SH-SY5Y (cell line): ENCODE results near the gene APOL1.

Source experiments
- GATA2 ChIP-seq: IDR thresholded peaks from 2 replicates; pipeline ENCODE4 v1.6.1; 2011; ENCODE audit warnings: mild to moderate bottlenecking, low read depth, low read length
- GATA3 ChIP-seq: IDR thresholded peaks from 2 replicates; pipeline ENCODE4 v1.6.1; 2011; ENCODE audit warnings: low read depth, mild to moderate bottlenecking, low read length, moderate library complexity

Gene APOL1

DNA sequence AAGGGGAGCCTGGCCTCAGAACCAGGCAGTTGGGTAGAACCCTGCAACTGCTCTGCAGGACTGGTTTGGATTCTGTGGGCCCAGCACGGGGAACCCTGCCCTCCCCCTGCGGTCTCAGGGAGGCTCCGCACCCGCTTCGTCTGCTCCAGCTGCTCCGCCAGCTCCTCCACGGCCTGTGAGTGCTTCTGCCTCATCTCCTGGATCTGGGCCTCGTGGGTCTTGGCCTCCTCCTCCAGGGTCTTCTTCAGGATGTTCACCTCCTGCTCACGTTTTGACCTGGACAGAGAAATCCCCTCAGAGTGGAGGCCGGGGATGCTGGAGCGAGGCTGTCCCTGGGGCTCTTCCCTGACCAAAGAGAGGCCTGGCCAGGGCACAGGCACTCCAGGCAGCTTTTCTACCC, 41.9 kb downstream of the APOL1 start:
- TF ChIP-seq GATA3: no peak
- TF ChIP-seq GATA2: no peak

DNA sequence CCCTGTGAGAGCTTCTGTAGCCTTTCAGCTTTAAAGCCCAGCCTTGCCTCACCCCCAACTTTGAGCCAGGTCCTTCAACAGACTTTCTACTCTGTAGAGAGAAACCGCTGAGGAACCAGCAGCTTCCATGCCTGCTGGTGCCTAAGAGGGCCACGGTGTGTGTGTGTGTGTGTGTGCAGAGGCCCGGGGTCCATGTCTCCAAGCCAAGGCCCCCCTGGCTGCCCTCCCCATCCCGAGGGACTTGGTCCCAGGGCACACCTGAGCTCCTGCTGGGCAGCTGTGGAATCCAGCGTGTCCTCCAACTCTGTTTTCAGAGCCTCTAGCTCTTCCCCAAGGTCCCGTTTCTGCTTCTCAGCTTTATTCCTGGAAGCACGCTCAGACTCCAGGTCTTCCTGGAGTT, 42.3 kb downstream of the APOL1 start:
- TF ChIP-seq GATA2 (no peak), GATA3 (no peak)

DNA sequence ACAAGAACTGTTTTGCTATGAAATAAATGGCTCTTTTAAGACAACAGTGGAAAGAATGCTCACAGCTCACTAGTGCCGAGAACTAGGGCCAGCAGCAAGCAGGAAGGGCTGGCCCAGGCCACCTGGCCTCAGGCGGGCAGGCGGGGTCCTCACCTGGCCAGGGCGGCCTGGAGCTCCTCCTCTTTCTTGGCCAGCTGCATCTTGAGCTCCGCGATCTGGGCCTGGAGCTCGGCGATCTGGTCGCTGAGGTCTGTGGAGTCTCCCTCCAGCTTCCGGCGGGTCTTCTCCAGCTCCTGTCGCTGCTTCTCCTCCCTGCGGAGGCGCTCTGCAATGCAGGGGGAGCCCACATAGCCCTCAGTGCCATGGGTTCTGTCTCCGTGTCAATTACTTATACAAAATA, 43.8 kb downstream of the APOL1 start:
- TF ChIP-seq GATA2: no peak
- no peak for TF ChIP-seq GATA3

DNA sequence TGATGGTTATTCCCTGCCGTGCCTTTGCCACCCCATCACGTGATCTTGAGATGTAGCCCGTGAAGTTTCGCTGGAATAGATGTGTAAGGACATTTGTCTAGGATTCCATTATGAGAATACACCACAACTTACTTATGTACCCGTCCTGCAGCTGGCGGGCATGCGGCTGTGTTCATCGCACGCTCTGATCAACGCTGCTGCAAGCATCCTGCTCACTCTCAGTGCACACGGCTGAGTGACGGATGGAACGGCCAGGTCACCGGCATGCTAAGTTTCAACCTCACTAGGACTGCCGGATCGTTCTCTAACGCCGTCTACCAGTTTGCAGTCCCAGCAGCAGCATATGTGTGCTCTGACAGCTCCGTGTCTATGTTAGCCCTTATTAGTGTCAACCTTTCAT, 44.6 kb downstream of the APOL1 start:
- no peak for TF ChIP-seq GATA2

DNA sequence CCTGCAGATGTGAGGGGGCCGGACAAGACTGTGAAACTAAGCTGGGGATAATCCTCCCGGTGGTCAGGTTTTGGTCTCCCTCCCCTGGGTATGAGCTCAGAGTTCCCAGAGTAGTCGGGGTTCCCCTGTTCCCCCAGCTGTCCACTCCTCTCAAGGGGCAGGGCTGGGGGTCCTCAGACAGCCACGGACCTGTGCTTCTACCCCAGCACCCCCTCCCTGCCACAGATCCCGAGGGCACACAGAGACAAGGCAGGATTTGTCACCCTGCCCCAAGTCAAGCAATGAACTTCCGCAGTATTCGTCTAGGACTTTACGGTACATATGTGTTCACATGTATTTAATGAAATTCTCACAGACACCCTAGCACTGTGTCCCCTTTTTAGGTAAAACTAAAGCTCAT, 45.2 kb downstream of the APOL1 start:
- TF ChIP-seq GATA3 (no peak), GATA2 (no peak)

DNA sequence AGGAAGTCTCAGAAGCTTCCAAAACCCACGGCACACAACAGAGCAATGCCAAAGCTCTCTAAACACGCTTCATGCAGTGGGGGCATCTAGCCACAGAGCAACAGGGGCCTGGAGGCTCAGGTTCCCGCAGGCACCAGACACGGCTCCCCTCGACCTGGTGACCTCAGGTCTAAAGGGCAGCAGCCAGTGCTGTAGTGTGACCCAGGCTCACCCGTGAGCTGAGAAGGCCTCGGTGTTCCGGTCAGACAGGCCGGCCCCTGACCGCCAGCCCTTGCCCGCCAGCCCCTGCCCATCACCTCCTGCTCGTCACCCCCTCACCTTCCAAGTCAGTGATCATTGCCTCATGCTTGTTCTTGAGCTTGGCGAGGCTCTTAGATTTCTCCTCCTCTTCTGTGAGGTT, 45.7 kb downstream of the APOL1 start:
- TF ChIP-seq GATA3 (no peak), GATA2 (no peak)

DNA sequence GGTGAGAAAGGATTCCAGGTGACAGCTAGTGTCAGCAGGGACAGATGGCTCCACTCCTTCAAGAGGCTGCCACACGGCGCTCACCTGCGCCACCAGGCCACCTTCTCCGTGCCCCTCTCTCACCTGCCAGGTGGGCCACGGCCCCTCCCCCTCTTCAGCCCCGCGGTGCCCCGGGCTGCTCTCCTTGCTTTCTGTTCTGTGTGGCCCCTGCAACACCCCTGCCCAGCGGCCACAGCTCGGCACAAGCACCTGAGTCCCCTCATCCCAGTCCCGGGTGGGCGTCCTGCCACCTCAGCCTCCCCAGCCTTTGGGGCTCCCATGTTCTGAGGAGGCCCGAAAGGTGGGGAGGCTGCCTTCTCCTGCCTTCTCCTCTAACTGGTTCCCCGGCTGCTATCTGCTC, 46.4 kb downstream of the APOL1 start:
- no peak for TF ChIP-seq GATA2
- TF ChIP-seq GATA3: no peak

DNA sequence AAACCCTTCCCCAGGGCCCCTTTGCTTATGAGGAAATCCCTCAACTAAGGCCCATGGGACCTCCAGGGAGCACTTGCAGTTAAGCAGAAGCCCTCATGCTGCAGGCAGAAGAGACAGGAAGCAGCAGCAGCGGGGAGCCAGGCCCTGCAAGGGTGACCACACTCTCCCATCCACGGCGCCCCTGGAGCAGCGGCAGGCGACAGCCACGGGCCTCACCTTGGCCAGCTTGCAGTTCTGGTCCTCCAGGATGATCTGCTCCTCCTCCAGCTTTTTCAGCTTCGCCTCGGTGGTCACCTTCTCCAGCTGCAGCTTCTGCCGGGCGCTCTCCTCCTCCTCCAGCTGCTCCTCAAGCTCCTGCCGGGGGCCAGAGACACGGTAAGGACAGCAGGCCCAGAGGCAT, 47.0 kb downstream of the APOL1 start:
- TF ChIP-seq GATA3: no peak
- TF ChIP-seq GATA2: no peak

DNA sequence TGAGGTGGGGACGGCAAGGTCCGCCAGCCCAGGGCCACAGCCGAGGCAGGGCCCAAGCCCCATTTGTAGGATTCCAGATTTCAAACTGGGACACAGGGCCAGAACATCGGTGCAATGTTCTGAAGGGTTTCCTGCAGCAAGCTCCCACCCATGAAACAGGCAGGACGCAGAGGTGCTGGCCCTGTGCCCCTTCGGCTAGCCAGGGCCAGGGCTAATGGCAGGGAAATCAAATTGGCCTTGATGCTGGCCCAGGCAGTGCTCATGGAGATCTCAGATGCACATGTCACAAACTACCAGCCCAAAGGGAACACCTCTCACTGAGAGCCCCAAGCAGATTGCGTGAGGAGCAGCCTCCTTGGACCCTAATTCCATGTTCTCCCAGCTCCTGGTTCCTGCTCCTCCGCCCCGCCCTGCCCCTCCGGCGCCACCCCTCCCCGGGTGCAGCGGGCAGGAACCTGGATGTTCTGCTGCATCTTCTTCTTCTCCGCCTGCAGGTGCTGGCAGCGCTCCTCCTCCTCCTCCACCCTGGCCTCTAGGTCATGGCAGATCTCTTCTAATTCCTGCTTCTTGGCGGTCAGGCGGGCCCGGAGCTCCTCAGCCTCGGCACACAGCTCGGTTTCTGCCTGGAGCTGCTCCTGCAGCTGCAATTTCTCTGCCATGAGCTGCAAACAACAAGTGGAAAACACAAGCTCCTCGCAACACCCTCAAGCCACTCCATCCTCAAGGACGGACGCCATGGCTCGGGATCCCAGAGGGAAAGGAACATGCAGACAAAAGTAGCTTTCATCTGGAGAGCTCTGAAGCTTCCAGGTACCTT, 47.7 kb downstream of the APOL1 start:
- TF ChIP-seq GATA3 (no peak), GATA2 (no peak)

DNA sequence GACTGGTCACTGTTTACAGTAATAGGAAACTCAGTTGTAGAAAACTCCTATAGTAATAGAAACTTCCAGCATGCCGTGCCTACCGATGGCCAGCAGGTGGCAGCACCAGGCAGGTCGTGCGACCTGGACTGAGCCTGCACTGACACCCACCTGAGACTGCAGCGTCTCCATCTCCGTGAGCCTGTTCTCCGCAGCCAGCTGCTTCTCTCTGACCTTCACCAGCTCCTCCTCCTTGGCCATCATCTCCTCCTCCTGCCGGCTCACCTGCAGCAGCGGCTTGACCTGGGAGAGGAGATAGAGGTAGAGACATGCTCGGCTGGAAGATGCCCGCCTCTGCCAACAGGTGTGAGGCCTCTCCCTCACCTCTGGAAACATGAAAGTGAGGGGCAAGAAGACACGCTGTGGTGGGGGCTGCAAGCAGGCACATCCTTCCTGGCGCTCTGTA, 48.5 kb downstream of the APOL1 start:
- TF ChIP-seq GATA2 (no peak), GATA3 (no peak)

DNA sequence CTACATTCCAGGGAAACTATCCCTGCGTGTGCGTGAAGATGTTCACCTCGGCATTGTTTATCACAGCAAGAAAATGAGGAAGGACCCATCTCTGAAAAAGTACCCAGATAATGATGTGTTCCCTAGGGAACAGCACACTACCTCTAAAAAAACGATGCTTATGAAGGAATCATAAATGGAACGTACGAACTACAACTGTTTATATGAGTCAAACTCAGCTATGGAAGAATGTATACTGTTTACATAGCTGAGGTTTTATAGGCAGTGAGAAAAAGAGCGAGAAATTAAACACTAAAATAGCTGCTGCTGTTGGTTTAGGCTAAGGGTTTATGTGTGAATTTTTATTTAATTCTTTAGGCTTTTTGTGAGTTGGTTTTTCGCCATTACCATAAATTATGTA, 48.9 kb downstream of the APOL1 start:
- no peak for TF ChIP-seq GATA2
- TF ChIP-seq GATA3: no peak

DNA sequence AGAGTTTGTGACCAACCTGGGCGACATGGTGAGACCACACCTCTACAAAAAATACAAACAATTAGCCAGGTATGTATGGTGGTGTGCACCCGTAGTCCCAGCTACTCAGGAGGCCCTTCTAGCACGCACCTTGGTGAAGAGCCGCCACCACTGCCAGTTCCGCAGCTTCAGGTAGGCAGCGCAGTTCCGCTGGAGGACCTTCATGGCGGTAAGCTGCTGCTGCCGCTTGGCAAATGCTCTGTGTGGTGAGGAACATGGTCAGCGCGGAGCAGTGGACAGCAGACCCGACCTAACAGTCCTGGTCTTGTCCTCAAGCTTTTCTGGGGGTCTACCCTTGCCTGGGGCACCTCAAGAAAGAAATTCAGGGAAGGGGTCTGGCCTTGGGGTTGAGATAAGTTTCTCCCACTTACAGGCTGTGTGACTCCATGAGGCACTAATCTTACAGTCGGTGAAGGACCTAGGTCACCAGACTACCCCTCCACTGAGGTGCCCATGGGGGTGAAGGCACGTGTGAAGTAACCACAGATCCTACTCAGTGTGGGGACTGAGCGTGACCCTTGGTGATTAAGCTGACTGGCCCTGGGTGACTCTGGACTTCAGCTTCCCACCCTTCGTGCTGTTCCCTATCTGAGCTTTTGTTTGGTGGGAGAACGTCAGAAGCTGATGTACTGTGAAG, 49.6 kb downstream of the APOL1 start:
- TF ChIP-seq GATA2: no peak
- no peak for TF ChIP-seq GATA3

DNA sequence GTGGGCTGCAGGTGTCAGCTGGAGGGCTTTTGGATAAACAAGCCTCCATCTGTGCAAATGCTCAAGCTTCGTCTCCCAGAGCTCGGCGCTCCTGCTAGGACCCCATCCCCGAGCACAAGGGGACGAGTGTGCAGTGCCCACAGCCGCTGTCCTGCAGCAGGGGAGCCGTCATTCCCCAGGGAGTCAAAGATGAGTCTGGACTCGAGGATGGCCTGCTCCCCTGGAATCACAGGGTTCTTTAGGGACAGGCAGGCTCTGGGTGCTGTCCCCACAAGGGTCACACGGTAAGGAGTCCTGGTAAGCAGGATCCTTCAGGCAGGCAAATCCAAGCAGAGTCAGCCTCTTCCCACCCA, 50.2 kb downstream of the APOL1 start:
- TF ChIP-seq GATA2: no peak
- TF ChIP-seq GATA3: no peak

DNA sequence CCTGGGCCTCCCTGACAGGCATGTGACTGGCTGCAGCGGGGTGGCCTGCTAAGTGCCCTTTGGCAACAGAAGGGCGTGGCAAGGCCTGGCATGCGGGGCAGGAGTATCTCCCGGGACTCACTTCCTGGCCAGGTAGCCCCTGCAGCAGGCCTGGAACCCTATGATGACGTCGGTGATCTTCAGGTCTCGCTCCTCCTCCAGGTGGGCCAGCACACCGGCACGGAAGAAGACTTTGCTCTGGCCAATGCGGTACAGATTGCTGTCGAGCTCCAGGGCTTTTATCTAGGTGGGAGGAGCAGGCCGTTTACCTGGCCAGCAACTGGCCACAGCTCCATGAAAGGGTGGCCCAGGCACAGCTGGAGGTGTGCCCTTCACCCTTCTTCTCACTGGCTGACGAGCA, 50.9 kb downstream of the APOL1 start:
- no peak for TF ChIP-seq GATA2
- no peak for TF ChIP-seq GATA3

DNA sequence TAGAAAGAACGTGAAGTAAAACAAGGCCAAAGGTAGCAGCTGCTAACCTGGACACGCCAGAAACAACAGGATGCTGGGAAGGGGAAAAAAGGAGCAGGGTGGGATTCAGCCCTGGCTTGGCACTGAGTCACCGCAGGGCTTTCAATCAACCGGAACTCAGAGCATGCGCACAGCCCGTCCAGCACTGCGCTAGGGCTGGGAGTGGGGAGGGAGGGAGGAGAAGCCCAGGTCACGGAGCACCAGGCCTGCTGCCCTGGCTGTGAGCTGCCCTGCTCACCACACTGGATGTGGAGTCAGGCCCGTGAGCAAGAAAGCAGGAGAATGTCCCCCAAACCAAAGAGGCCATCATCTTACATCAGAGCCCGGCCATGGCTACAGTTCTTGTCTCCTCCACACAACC, 51.5 kb downstream of the APOL1 start:
- TF ChIP-seq GATA2 (no peak), GATA3 (no peak)
